HG03342 (cell line): ENCODE measurements around the gene RFX4.
"Not testable (repeated sequence)": the region's sequence is repeated elsewhere in the genome, so short reads cannot be mapped to it uniquely, and the experiment has no call there.

Source experiments
- ATAC-seq: cut with Tn5 transposase; IDR thresholded peaks from one replicate; pipeline ENCODE4 v1.9.1; 2021; ENCODE audit warnings: mild to moderate bottlenecking, moderate library complexity; ENCODE audit not compliant: unreplicated experiment

The RFX4 gene

DNA sequence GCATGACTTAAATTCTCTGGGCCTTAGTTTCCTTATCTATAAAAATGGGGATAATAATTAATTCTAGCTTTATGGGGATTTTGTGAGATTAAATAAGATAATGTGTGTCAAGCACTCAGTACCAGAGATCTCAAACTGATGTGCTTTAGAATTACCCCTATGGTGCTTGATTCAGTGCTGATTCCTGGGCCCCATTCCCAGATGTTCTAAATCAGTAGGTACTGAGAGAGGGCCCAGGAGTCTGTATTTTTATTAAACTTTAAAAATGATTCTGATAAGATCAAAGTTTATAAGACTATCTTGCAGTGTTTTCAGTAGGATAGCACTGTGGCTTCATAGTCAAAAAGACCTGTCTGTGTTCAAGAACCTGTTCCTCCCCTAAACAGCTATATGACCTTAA lies 102.6 kb downstream of the RFX4 start:
- no peak for ATAC-seq

GRCh38 chr12:106687672-106688071 lies 104.9 kb downstream of the RFX4 start:
- ATAC-seq, result no peak

DNA sequence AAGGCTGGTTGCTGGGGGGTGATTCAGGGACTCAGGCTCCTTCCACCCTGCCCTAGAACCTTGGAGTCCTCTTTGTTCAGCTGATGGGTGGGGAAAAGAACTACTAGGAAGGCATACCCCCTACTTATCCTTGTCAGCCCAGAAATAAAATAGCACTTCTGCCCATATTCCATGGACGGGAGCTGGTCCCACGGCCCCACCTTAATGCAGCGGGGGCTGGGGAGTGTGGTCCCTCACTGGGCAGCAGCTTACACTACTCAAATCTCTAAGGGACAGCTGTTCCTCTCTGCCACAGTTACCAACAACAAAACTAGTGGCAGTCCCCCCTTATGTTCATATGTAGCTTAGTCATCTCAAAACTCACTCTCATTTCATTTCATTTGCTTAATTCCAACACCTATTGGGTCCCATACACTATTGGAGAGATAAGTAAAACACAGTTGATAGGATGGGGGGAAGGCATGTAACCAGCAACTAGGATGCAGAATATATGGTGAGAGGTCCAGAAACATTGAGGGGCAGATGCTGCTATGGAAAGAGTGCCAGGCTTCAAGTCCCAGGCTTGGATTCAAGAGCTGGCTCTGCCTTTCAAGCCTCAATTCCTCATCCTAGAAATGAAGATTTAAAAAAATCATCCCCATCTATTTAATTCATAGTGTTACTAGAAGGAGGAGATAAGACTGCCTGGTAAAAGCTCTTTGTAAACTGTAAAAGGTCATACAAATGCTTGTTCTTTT lies 107.9 kb downstream of the RFX4 start:
- no peak for ATAC-seq

DNA sequence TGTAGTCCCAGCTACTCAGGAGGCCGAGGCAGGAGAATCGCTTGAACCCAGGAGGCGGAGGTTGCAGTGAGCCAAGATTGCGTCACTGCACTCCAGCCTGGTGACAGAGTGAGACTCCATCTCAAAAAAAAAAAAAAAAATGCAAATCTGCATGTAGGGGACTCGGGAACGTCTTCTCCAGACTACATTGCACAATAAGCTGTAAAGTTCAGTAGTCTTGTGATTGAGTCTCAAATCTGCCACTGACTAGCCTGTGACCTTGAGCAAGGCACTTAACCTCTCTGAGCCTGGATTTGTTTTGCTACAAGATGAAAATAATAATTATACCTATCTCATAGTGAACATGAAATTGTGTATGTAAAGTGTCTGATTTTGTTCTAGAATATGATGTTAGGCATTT lies 109.2 kb downstream of the RFX4 start:
- not testable (repeated sequence) for ATAC-seq

DNA sequence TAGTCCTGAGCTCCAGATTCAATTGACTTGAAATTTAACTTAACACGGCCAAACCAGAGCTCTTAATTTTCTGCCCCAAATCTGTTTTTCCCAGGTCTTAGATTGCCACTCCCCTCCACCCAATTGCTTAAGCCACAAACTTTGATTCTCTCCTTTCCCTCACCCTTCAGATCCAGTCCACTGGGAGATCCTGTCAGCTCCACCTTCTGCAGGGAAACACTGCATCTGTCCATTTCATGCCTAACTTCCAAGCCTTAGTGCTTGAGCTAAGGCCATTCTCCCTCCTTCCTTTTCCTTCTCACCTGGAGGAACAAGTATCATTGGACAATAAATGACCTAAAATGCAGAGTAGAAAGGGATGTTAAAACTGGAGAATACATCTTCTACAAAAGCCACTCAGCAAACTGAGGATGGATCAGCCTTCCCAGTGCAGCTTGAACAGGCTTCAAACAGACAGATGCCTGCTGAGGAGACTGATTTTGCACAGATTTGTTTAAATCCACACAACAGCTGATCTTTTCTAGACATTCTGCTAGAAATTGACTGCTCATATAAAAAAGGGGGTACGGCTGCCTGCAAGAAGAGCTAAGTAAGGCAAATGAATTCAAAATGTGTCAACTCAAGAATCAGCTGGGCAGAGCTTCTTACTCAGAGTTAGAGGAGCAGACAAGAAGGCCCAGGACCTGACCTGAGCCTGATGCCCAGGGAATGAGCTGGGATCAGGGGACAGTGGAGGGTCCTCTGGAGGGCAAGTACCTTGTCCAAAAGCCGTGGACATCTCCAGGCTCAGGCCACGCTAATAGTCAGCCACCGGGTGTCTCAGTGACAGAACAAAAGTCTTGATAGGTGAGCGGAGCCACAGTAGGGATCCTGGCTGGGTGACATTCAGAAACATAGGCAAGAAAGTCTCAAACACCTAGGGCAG lies 110.4 kb downstream of the RFX4 start:
- ATAC-seq, result no peak

DNA sequence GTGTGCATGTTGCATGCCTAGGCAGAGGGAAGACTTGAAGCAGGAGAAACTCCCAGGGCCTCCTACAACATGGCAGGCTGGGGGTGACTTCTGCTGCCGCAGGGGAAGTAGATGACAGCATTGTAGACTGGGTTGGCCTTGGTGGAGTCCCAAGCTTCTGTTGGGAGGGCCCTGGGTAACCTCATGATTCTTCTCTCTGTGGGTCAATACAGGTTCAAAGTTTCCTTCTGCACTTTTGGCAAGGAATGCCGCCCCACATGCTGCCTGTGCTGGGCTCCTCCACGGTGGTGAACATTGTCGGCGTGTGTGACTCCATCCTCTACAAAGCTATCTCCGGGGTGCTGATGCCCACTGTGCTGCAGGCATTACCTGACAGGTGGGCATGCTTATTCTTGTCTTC lies 113.3 kb downstream of the RFX4 start:
- no peak for ATAC-seq

DNA sequence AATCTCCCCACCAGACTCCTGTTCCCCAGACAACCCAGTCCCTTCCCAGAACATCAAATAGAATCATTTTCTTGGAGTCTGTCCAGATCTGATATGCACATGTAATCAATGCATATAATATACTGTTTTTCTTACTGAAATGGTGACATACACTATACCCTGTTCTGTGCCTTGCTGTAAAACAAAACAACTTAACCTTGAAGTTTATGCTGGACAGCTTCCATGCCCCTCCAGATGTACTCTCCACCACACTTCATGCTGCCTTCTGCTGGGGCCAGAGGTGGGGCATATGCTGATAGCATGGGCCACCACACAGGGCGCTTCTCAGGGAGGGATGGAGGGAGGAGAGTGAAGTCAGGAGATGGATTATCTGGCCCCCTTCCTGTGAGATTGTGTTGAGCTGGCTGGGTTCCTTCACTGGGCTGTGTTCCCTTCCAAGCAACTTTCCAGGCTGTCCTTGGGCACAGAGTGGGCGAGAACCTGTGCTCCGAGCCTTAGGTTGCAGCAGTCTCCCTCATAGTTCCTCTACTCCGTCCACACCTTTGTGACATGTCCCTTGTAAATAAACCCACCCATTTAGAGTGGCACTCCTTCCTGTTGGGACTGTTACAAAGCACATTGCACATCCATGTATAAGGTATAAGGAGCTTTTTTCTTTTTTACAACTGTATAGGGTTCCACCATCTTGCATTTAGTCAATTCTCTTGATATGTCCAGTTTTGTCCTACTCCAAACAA lies 114.0 kb downstream of the RFX4 start:
- ATAC-seq, result no peak

DNA sequence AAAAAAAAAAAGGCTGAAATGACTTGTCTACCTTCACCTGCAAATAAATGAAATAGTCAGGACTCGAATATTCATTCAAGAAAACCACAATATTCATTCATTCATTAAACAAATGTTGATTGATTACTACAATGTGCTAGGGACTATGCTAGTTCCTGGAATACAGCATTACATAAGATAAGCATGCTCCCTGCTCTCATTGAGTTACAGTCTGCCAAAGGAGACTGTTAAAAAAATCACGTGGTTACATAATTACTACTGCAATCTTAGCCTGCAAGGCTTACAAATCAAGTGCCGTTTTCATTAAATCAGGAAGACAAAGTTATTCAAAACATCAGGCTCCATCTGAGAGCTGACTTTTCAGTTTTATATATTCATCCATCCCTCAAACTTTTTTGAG lies 121.3 kb downstream of the RFX4 start:
- no peak for ATAC-seq

DNA sequence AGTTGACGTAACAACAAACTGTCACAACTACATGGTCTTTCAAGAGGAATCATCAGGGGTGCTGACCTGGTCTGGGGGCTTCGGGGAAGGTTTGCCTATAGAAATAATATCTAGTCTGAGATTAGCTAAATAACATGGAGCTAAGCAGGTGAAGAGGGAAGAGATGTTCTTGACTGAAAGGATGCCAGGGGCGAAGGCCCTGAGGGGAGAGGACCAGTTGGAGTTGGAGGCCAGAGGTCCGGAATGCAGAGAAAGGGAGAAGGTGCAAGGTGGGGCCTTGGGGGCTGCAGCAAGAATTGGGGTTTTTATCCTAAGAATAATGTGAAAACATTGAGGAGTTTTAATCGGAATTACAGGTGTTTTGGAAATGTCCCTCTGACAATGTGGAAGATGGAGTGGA lies 123.2 kb downstream of the RFX4 start:
- ATAC-seq, result no peak

DNA sequence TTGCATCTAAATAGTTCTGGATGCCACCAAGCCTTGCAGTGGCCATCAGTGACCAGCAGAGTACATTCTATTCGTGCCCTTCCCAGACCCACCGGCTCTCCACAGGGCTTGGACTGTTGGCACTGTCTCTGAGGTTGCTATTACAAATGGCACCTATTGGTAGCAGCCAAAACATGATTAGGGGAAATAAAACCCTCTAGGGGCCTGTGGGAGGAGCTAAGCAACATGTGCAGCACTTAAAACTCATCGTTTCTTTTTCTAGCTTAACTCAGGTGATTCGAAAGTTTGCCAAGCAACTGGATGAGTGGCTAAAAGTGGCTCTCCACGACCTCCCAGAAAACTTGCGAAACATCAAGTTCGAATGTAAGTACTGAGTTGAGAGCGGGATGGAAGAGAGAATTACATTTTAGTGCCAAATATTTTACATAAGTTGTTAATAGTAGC lies 126.3 kb downstream of the RFX4 start:
- ATAC-seq, result no peak

- no peak for ATAC-seq
Measured at GRCh38 chr12:106710143-106710893, 127.5 kb downstream of the RFX4 start.

DNA sequence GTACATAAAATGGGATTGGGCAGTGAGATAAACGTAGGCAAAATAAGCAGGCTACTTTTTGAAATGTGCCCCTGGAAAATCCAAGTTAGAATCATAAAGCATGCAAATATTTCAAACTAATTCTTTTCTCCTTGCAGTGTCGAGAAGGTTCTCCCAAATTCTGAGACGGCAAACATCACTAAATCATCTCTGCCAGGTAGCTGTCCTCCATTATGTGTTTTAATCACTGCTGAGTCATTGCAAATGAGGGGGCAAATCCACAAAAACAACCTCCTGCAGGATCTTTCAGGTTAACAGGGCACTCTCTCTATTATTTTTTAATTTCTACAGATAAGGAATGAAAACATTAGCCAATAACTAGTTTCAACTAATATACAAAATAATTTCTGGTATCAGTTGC lies 128.5 kb downstream of the RFX4 start:
- no peak for ATAC-seq

DNA sequence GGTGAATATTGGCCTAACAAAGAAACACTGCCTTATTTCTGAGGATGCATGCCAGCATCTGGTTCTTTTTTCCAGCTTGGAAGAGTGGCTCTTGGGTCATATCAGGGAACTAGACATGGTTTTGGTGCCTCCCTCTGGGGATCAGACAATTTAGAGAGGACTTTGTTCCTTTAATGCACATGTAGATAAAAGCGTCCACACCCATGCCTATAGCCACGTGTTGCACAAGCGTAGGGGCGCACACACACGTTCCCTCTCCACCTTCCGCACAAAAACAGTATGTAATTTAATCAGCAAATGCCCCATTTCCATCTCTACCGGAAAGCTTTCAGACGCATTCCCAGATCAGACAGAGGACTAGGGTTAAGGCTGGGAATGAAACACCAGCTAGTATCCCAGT lies 130.0 kb downstream of the RFX4 start:
- ATAC-seq, result no peak

DNA sequence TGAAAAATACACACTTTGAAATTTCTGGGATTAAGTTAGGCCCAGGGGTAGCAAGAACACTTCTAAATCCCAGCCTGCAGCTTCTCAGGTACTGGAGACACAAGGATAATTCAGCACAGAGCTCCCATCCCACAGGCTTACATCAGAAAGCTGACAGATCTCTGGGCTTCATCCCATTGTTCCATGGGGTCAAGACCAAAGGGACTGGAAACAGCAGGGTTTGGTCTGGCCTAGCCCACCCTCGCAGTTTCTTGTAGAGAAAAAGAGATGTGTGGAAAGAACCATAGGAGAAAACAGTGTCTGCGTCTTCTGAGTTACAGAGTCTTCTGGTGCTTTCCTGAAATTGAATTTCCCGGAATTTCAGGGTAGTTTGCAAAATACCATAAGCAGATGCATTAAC lies 132.1 kb downstream of the RFX4 start:
- ATAC-seq, result no peak

DNA sequence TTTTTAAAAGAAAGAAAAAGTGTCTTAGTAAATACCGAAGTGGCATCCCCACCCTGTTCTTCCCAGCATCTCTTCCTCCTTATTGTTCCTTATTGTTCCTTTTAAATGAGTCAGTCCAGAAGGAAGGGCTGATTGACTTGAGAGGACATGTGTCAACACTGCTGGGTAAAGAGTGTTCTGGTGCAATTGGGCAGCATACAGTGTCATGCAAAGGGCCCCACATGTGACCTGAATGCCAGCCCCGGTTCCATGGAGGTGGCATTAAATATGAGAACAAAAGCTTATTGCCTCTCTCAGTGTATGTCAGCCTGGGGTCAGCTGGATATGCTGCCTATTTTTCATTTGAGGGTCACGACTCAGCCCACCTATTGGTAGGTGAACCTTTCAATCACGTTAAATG lies 132.8 kb downstream of the RFX4 start:
- no peak for ATAC-seq

- no peak for ATAC-seq
Measured at GRCh38 chr12:106717673-106718072, 134.9 kb downstream of the RFX4 start.

DNA sequence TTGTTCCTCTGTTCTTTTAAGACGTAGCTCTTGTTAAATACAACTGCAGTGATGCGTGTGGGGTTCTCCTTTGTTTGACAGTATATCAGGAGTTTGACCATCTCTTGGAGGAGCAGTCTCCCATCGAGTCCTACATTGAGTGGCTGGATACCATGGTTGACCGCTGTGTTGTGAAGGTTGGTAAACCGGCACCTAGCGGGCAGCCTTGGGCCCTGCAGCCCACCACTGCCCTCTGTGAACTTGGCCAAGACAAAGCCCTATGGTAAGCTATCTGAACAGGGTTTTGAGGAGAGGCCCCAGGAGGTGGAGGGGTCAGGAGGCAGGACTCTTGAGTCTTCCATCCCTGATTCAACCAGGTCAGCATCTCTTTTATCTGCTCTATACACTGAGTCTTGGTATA lies 137.1 kb downstream of the RFX4 start:
- ATAC-seq, result no peak

DNA sequence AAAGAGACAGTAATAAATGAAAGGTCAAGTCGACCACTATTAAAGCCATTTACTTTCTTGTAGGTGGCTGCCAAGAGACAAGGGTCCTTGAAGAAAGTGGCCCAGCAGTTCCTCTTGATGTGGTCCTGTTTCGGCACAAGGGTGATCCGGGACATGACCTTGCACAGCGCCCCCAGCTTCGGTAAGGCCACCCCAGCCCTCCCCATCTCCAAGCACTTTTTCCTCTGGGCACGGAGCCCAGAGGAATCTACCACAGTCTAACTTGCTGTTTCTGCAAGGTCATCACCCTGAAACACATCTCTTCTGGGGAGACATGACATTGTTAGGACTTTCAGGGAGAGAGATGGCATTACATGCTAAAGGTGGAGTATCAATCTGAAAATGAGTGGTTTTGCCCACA lies 137.9 kb downstream of the RFX4 start:
- ATAC-seq, result no peak

GRCh38 chr12:106721915-106722314 lies 139.1 kb downstream of the RFX4 start:
- ATAC-seq, result no peak

- ATAC-seq, result no peak
Measured at GRCh38 chr12:106722837-106723236, 140.0 kb downstream of the RFX4 start.

- ATAC-seq, result no peak
Measured at GRCh38 chr12:106723416-106723815, 140.6 kb downstream of the RFX4 start.
